GM12878 (cell line): ENCODE measurements around the gene MAFF. TPM values are rescaled to one million over a fixed set of nuclear protein-coding genes. Genes with fewer than 3 reads are reported as not detected.
"Not testable (repeated sequence)": the region's sequence is repeated elsewhere in the genome, so short reads cannot be mapped to it uniquely, and the experiment has no call there.

Source experiments
- ATAC-seq: fragments of 200-7000 bp; cut with Tn5 transposase; 3 replicates; pipeline ENCODE4 v1.9.1; 2020; ENCODE audit warnings: mild to moderate bottlenecking, moderate library complexity
- BruUV-seq: library from RNA; stranded (reverse); fragments of 400-500 nt; replicated peaks from 2 replicates; lab custom pipeline; 2021; lab: Mats Ljungman, UMichigan
- CTCF ChIA-PET: fragments of 300-600 bp; sonication (Branson Sonifier 250); formaldehyde crosslinking; extraction: SDS; loops from one replicate; lab custom pipeline; 2021; ENCODE audit warnings: inconsistent platforms; lab: Yijun Ruan, JAX
- POLR2A ChIA-PET: fragments of 350-600 bp; formaldehyde crosslinking; extraction: SDS; loops from one replicate; lab custom pipeline; 2021; ENCODE audit warnings: inconsistent platforms; lab: Charles Lee
- RAD21 ChIA-PET: fragments of 300-600 bp; sonication (Branson Sonifier 250); formaldehyde crosslinking; loops from one replicate; lab custom pipeline; 2023; ENCODE audit warnings: antibody characterized with exemption; ENCODE audit not compliant: unreplicated experiment; lab: Charles Lee
- SMC1A ChIA-PET: fragments of 300-600 bp; sonication (Branson Sonifier 250); formaldehyde crosslinking; loops from one replicate; lab custom pipeline; 2023; ENCODE audit not compliant: unreplicated experiment, uncharacterized antibody; lab: Charles Lee
- DNase-seq: peaks from one replicate; pipeline ENCODE4 v3.0.0-alpha.2; 2011; ENCODE audit warnings: low read depth, low spot score
- FAIRE-seq: peaks from 3 replicates; lab custom pipeline; 2011; peaks lifted over from hg19 to GRCh38; lab: Jason Lieb, UNC
- H2AFZ ChIP-seq: 2 replicates; pipeline ENCODE4 v1.6.0; 2011; ENCODE audit warnings: low read depth, low read length, control low read depth; ENCODE audit not compliant: control insufficient read depth
- H3K27ac ChIP-seq: 2 replicates; pipeline ENCODE4 v1.5.1; 2011; ENCODE audit warnings: control low read depth; ENCODE audit not compliant: control insufficient read depth, insufficient read depth
- H3K27me3 ChIP-seq, 2 experiments: replicated peaks in 1 of 2; 2 replicates each; pipeline versions ENCODE4 v1.6.0 to v1.6.1; 2011; ENCODE audit warnings: low read length in 1 of 2; ENCODE audit not compliant: control insufficient read depth in 2 of 2, insufficient read depth in 2 of 2
- H3K36me3 ChIP-seq, 2 experiments: 2 replicates each; pipeline ENCODE4 v1.5.1; 2011; ENCODE audit warnings: low read length in 1 of 2; ENCODE audit not compliant: control insufficient read depth in 2 of 2, insufficient read depth in 2 of 2
- H3K4me1 ChIP-seq: 2 replicates; pipeline ENCODE4 v1.6.1; 2011; ENCODE audit warnings: mild to moderate bottlenecking, low read length, moderate library complexity, mixed read lengths; ENCODE audit not compliant: control insufficient read depth, insufficient read depth
- H3K4me2 ChIP-seq: 2 replicates; pipeline ENCODE4 v1.6.0; 2011; ENCODE audit warnings: control low read depth; ENCODE audit not compliant: control insufficient read depth, insufficient read depth
- H3K4me3 ChIP-seq: fragments of 200-600 bp; sonication (generic); 2 replicates; pipeline ENCODE4 v1.5.1; 2016
- H3K79me2 ChIP-seq: 2 replicates; pipeline ENCODE4 v1.6.0; 2011; ENCODE audit warnings: low read length; ENCODE audit not compliant: control insufficient read depth, insufficient read depth
- H3K9ac ChIP-seq: 2 replicates; pipeline ENCODE4 v1.8.0; 2011; ENCODE audit warnings: low read length, control low read depth, mixed read lengths; ENCODE audit not compliant: control insufficient read depth, insufficient read depth
- H3K9me3 ChIP-seq: replicated peaks from 3 replicates; pipeline ENCODE4 v1.5.1; 2011; ENCODE audit warnings: mild to moderate bottlenecking, low read length; ENCODE audit not compliant: control insufficient read depth, insufficient read depth
- H4K20me1 ChIP-seq: 2 replicates; pipeline ENCODE4 v1.6.0; 2011; ENCODE audit not compliant: control insufficient read depth, insufficient read depth
- BHLHE40 ChIP-seq, 2 experiments: fragments of 450-650 bp in 1 of 2; IDR thresholded peaks; 2 replicates each; pipeline ENCODE4 v1.6.1; 2011 to 2017; ENCODE audit warnings: low read depth in 2 of 2, borderline replicate concordance in 1 of 2, improper control_type of control experiment in 1 of 2, low read length in 1 of 2, mild to moderate bottlenecking in 1 of 2
- HDAC2 ChIP-seq: fragments of 200-600 bp; sonication (generic); IDR thresholded peaks from 2 replicates; pipeline ENCODE4 v1.6.1; 2017
- WGBS: methylation state at CpG from one replicate; pipeline ENCODE4 v1.1.6; 2016; ENCODE audit warnings: low lambda C conversion rate; ENCODE audit not compliant: insufficient replicate concordance, insufficient coverage; ENCODE audit errors: missing lambda C conversion rate; 5-methylcytosine and 5-hydroxymethylcytosine counted together
- in situ Hi-C: fragments of 300-500 bp; cut with MboI; formaldehyde crosslinking; loops from 9 replicates; pipeline ENCODE4 v1.14.3; 2018; ENCODE audit warnings: mixed read lengths
- intact Hi-C: fragments of 100-400 bp; cut with micrococcal nuclease; formaldehyde crosslinking; loops from one replicate; pipeline ENCODE4 v1.14.2; 2022; ENCODE audit not compliant: unreplicated experiment
- polyA plus RNA-seq, 11 experiments: library from polyadenylated mRNA; depleted of rRNA in 4 of 11; unstranded in 6 of 11; stranded (reverse) in 5 of 11; fragments of >200 nt; fragmentation: Nextera tagmentation in 4 of 11; fragmentation: Illumina TruSeq in 1 of 11; extraction: Ambion mirVana in 4 of 11; extraction: Trizol in 1 of 11; gene quantifications; 1 replicate in 1 of 11; 2 replicates in 10 of 11; pipeline versions ENCODE4 v1.2.1 to v1.2.3, GENCODE V29; 2011 to 2016; ENCODE audit warnings: inconsistent platforms in 2 of 11, missing spikeins in 2 of 11, low read depth in 1 of 11
- total RNA-seq, 4 experiments: library from RNA; depleted of rRNA in 3 of 4; stranded (reverse); fragments of >200 nt in 3 of 4; fragmentation: Illumina TruSeq in 1 of 4; extraction: Trizol in 1 of 4; gene quantifications; 2 replicates each; pipeline versions ENCODE4 v1.2.1 to v1.2.3, GENCODE V29; 2013 to 2021

The MAFF gene
- total and polyA plus RNA-seq, 10 of the 15 experiments (the other 5 are each of a cell fraction or from before 2014, with no cell fraction given): 0.22 to 2.3 (median 0.81) TPM; not detected in 1

DNA sequence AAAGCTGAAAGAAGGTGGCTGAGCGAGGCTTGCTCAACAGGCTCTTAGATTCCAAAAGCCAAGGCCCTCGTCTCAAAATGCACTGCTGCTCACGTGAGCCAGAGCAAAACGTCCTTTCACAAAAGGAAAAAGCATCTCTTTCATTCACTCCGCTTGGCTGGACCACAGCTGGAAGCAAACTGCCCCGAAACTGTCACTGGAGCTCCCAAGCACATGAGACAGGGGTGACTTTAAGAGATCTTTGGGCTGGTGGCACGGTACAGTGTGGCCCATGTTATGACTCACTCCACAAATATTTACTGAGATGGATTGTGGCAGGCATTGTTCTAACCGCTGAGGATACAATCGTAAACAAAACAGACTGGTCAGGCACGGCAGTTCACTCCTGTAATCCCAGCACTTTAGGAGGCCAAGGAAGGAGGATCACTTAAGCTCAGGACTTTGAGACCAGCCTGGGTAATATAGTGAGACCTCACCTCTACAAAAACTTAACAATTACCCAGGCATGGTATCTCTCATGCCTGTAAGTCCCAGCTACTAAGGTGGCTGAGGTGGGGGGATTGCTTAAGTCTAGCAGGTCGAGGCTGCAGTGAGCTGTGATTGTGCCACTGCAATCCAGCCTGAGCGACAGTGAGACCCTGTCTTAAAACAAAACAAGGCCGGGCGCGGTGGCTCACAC lies 23.7 kb upstream of the MAFF start:
- Histone ChIP-seq H3K79me2 (peaks cover 28% of the 10 kb centered on the region), H3K36me3 (no peaks in the 10 kb centered on the region), H3K4me2 (no peak overlapping the region), H4K20me1 (no peaks in the 10 kb centered on the region), H3K4me3 (no peak overlapping the region), H3K4me1 (peaks cover 52% of the 10 kb centered on the region), H2AFZ (no peak overlapping the region), H3K9me3 (no peaks in the 10 kb centered on the region), H3K27me3 (no peaks in the 10 kb centered on the region), H3K9ac (no peak overlapping the region), H3K27ac (peak overlapping the region; percentile 35)
- ChIA-PET RAD21 (interaction anchor here (0.8 to 2.3 kb wide), 6 partner anchors 23 to 128 kb away, joined by 3 to 9 read pairs (median 4); partner anchors contain the start of gene MAFF), CTCF (interaction anchor here (5.1 kb wide), 1 partner anchor 25 kb away, joined by 23 read pairs; the partner anchor contains the start of gene MAFF), SMC1A (interaction anchor here (0.7 to 2.4 kb wide), 6 partner anchors 11 to 125 kb away, joined by 3 to 9 read pairs (median 4); no protein-coding TSS in a partner anchor), POLR2A (interaction anchor here (0.7 to 6.3 kb wide), 6 partner anchors 21 to 723 kb away, joined by 3 to 69 read pairs (median 4); partner anchors contain the start of gene MAFF)
- no peak for TF ChIP-seq HDAC2
- TF ChIP-seq BHLHE40 (IDR thresholded peaks at IDR 0.05; ENCODE audit: borderline replicate concordance in 1 of 2, low read depth in 2 of 2, low read length in 1 of 2): peak in 1 of 2 experiments; percentile 41; a peak in 2 of 4 replicates
- DNase-seq (no peak), ATAC-seq (peak; percentile 7; the same call in 2 of the 3 replicates), FAIRE-seq (no peak)
- BruUV-seq: no TSS peak
- intact Hi-C loops: loop anchor here (5.0 kb wide), 1 partner anchor 34 kb away; no protein-coding TSS in a partner anchor
- WGBS: 89% methylated on average over 14 of the region's 15 CpGs
- in situ Hi-C loops: no loop called here

DNA sequence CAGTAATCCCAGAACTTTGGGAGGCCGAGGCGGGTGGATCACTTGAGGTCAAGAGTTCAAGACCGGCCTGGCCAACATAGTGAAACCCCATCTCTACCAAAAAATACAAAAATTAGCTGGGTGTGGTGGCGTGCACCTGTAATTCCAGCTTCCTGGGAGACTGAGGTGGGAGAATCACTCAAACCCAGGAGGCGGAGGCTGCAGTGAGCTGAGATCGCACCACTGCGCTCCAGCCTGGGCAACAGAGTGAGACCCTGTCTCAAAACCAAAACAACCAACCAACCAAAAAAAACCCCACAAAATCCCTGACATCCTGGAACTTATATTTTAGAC lies 23.2 kb upstream of the MAFF start:
- DNase-seq, H4K20me1 ChIP-seq, H2AFZ ChIP-seq, H3K4me2 ChIP-seq, FAIRE-seq, H3K27me3 ChIP-seq, H3K36me3 ChIP-seq, ATAC-seq, H3K9me3 ChIP-seq, in situ Hi-C loops, BruUV-seq, H3K9ac ChIP-seq, H3K4me3 ChIP-seq: not testable (repeated sequence)
- ChIA-PET SMC1A (interaction anchor here (0.6 to 2.4 kb wide), 10 partner anchors 12 to 126 kb away, joined by 3 to 9 read pairs (median 3); no protein-coding TSS in a partner anchor), CTCF (interaction anchor here (0.8 to 5.1 kb wide), 4 partner anchors 17 to 82 kb away, joined by 4 to 23 read pairs (median 6); partner anchors contain the start of gene MAFF), POLR2A (interaction anchor here (1.2 to 6.3 kb wide), 3 partner anchors 25 to 64 kb away, joined by 3 to 69 read pairs (median 7); partner anchors contain the start of gene MAFF), RAD21 (interaction anchor here (0.8 to 2.3 kb wide), 5 partner anchors 23 to 127 kb away, joined by 3 to 9 read pairs (median 4); partner anchors contain the start of gene MAFF)
- H3K27ac ChIP-seq: peak overlapping the region; percentile 35; the same call in 1 of the 2 replicates
- intact Hi-C loops: loop anchor here (5.0 kb wide), 1 partner anchor 34 kb away; no protein-coding TSS in a partner anchor
- WGBS: 96% methylated on average over 7 of the region's 7 CpGs
- peaks cover 52% of the 10 kb centered on the region for H3K4me1 ChIP-seq
- H3K79me2 ChIP-seq: peaks cover 28% of the 10 kb centered on the region
